HS-5 (cell line): ENCODE measurements around the gene PHF2.
"Not testable (repeated sequence)": the region's sequence is repeated elsewhere in the genome, so short reads cannot be mapped to it uniquely, and the experiment has no call there.

Experiments used
- DNase-seq: peaks from one replicate; pipeline ENCODE4 v3.0.0-alpha.2; 2012; ENCODE audit warnings: low read depth

Gene PHF2

GRCh38 chr9:93665637-93666438, 89.5 kb downstream of the PHF2 start:
- no peak for DNase-seq

DNA sequence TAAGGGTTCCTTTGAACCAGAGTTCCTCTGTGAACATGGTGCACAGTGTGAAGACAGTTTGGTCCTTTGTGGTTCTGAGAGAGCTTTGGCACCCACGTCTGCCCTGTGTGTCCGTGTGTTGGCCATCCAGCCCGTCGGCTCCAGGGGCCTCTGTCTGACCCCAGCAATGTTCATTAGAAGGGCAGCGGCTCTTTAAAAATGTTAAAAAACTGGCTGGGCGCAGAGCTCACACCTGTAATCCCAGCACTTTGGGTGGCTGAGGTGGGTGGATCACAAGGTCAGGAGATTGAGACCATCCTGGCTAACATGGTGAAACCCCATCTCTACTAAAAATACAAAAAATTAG, 90.0 kb downstream of the PHF2 start:
- DNase-seq: not testable (repeated sequence)

GRCh38 chr9:93667006-93667405, 90.6 kb downstream of the PHF2 start:
- no peak for DNase-seq

- no peak for DNase-seq
Measured at GRCh38 chr9:93667627-93668026, 91.2 kb downstream of the PHF2 start.

- DNase-seq: no peak
Measured at GRCh38 chr9:93668261-93668871, 92.0 kb downstream of the PHF2 start.

DNA sequence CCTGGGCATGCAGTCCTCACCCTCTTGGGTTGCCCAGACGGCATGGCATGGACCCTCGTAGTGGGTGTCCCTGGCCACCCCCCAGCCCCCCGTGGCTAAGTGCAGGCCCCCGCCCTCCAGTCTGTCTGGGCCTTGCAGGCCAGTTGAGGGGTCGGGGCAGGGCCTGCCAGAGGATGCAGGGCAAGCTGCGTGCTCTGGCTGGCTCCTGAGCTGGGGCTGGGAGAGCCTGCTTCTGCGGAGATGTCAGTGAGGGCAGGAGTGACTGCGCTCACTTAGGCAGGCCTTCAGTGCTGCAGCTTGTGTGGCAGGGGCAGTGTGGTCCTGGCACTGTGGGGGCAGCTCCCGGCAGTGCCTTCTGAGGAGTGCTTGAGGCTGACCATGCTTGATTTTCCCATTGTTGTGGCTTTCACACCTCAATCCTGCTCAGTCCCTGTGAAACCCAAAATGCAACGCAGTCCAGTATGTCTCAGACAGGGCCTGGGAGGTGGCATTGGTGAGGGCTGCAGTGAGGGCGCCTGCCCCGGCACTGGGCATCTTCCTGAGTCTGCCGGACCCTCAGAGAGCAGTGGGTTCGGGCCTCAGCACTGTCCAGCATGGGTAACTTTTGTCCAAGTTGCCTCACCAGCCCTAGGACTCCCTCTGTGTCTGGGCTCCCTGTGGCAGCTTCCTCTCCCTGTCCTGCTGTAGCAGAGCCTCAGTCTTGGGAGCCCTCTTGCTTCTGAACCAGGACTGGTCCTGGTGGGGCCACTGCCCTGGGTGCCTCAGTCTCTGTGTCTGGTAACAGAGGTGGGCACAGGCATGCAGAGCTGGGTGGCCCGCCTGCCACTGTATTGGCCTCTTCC, 93.0 kb downstream of the PHF2 start:
- no peak for DNase-seq

GRCh38 chr9:93669958-93670207, 93.5 kb downstream of the PHF2 start:
- no peak for DNase-seq

- DNase-seq: no peak
Measured at GRCh38 chr9:93670208-93671019, 94.0 kb downstream of the PHF2 start.

DNA sequence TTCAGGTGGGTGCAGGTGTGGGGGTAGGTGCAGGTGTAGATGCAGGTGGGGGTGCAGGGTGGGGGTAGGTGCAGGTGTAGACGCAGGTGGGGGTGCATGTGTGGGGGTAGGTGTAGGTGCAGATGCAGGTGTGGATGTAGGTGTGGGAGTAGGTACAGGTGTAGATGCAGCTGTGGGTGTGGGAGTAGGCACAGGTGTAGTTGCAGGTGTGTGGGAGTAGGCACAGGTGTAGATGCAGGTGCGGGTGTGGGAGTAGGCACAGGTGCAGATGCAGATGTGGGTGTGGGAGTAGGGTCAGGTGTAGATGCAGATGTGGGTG, 94.6 kb downstream of the PHF2 start:
- no peak for DNase-seq

DNA sequence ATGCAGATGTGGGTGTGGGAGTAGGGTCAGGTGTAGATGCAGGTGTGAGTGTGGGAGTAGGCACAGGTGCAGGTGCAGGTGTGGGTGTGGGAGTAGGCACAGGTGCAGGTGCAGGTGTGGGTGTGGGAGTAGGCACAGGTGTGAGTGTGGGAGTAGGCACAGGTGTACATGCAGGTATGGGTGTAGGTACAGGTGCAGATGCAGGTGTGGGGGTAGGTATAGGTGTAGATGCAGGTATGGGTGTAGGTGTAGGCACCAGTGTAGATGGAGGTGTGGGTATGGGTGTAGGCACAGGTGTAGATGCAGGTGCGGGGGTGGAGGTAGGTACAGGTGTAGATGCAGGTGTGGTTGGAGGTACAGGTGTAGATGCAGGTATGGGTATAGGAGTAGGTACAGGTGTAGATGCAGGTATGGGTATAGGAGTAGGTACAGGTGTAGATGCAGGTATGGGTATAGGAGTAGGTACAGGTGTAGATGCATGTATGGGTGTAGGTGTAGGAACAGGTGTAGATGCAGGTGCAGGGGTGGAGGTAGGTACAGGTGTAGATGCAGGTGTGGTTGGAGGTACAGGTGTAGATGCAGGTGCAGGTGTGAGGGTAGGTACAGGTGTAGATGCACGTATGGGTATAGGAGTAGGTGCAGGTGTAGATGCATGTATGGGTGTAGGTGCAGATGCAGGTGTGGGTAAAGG, 96.1 kb downstream of the PHF2 start:
- not testable (repeated sequence) for DNase-seq

- DNase-seq: no peak
Measured at GRCh38 chr9:93673021-93673838, 96.8 kb downstream of the PHF2 start.

DNA sequence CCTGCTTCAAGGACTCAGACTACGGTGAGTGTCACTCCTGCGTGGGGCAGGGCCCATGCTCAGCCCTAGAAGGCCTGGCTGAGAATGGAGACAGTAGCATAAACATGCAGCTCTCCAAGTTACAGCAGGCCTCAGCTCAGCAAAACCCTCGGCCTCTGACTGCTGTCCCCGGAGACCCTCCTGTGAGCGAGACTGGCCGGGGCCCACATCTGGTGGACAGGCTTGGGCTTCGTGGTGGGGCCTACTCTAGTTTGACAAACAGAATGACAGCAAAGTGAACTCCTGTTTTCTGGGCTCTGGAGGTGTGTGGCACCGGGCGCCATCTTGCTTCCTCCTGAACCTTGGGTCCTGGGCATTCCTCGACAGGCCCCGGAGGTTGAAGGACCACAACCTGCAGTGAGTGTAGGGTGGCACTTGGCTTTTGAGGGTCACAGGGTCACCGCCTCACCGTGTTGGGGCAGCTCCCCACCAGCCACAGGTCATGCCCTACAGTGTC, 97.5 kb downstream of the PHF2 start:
- no peak for DNase-seq

- DNase-seq: no peak
Measured at GRCh38 chr9:93674580-93675335, 98.4 kb downstream of the PHF2 start.

DNA sequence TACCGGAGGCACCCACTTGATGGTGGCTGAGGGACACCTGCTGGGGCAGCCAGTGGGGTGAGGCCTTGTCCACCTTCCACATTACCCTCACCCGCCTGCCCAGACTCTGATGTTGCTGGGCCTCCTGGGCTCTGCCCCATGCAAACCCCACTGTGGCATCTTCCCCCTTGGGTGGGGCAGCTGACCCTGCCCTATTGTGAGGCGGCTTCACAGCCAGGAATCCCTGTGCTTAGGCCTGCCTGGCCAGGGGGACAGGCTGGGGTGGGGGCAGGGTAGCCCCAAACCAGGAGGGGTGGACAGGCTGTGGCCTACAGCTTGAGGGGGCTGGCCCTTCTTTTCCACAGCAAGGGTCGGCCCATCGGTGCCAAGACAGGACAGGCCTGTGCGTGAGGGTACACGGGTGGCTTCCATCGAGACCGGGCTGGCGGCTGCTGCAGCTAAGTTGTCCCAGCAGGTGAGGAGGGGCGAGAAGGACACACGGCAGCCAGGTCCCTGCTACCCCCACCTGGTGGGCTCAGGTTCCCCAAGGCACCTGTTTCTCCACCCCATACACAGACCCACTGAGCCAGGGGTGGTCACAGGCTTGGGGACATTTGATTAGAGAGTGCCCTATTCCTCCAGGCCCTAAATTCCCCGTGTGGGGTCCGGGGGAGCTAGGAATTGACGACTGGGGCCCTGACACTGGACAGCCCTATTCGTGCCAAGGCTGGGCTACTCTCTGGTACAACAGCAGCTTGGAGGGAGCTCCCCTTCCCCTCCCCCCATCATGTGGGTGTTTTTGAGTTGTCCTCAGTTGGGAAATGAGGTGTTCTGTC, 99.2 kb downstream of the PHF2 start:
- no peak for DNase-seq

- DNase-seq: no peak
Measured at GRCh38 chr9:93676310-93677047, 100.1 kb downstream of the PHF2 start.

GRCh38 chr9:93677048-93677571, 100.7 kb downstream of the PHF2 start:
- DNase-seq: no peak

DNA sequence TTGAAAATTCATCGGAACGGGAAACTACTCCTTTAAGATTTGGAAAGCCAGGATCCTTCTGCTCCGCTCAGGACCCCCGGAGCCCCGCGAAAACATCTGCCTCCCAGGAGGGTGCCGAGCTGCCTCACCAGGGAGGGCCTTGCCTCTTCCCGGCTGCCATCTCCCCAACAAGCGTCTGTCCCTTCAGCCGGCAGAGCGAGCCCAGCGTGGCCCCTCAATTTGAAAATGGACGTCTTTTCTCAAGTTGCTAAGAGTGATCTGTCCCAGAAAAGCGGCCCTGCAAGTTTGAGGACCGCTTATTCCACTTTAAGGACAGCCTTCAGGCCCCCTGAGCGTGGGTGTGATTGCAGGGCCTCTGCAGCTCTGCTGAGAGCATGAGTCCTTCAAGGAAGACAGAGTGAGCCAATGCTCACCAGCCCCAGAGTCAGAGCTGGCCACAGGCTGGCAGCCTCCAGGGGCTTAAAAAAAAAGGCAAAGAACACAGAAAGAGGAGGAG, 101.3 kb downstream of the PHF2 start:
- DNase-seq: no peak
